ENCODE results near the gene OR1L8.

Gene OR1L8

GRCh38 chr9:122579874-122580273 lies 3.3 kb downstream of the OR1L8 start:
- POLR2A ChIA-PET = no interaction called here
- CTCF ChIA-PET = no interaction called here
- Histone ChIP-seq H3K27me3 (replicated peaks in 2 of 5; ENCODE audit: control insufficient read depth in 4 of 5, insufficient read depth in 5 of 5, low read length in 4 of 5) (no peaks in the 10 kb centered on the region), H3K36me3 (ENCODE audit: control insufficient read depth in 4 of 4, insufficient read depth in 4 of 4, low read length in 3 of 4) (no peaks in the 10 kb centered on the region), H3K9me3 (ENCODE audit: control extremely low read depth in 1 of 5, control insufficient read depth in 4 of 5, insufficient read depth in 2 of 5, low read depth in 1 of 5, low read length in 4 of 5) (peaks cover 0 to 7% (median 0%) of the 10 kb centered on the region in 5 experiments), H3K4me3 (ENCODE audit: control insufficient read depth in 1 of 7, extremely low read depth in 1 of 7, insufficient read depth in 4 of 7, low read depth in 2 of 7, low read length in 6 of 7) (no peak overlapping the region), H3K27ac (ENCODE audit: insufficient read depth in 1 of 2, low read depth in 1 of 2, low read length in 2 of 2, poor library complexity in 1 of 2, severe bottlenecking in 2 of 2) (no peak overlapping the region), H3K4me1 (ENCODE audit: control extremely low read depth in 1 of 4, control insufficient read depth in 4 of 4, insufficient read depth in 4 of 4, low read length in 3 of 4) (no peaks in the 10 kb centered on the region)
- no peak for DNase-seq
- 70% methylated on average over 3 of the region's 5 CpGs for WGBS (ENCODE audit: insufficient coverage)

- Histone ChIP-seq H3K9me3 (ENCODE audit: control extremely low read depth in 1 of 5, control insufficient read depth in 4 of 5, insufficient read depth in 2 of 5, low read depth in 1 of 5, low read length in 4 of 5) (peaks cover 0 to 7% (median 0%) of the 10 kb centered on the region in 5 experiments), H3K27me3 (replicated peaks in 2 of 5; ENCODE audit: control insufficient read depth in 4 of 5, insufficient read depth in 5 of 5, low read length in 4 of 5) (no peaks in the 10 kb centered on the region), H3K27ac (ENCODE audit: insufficient read depth in 1 of 2, low read depth in 1 of 2, low read length in 2 of 2, poor library complexity in 1 of 2, severe bottlenecking in 2 of 2) (no peak overlapping the region), H3K36me3 (ENCODE audit: control insufficient read depth in 4 of 4, insufficient read depth in 4 of 4, low read length in 3 of 4) (no peaks in the 10 kb centered on the region), H3K4me1 (ENCODE audit: control extremely low read depth in 1 of 4, control insufficient read depth in 4 of 4, insufficient read depth in 4 of 4, low read length in 3 of 4) (no peaks in the 10 kb centered on the region), H3K4me3 (ENCODE audit: control insufficient read depth in 1 of 7, extremely low read depth in 1 of 7, insufficient read depth in 4 of 7, low read depth in 2 of 7, low read length in 6 of 7) (no peak overlapping the region)
- no peak for DNase-seq
- POLR2A ChIA-PET = no interaction called here
- WGBS (ENCODE audit: insufficient coverage) = 61% methylated on average over 2 of the region's 2 CpGs
- CTCF ChIA-PET = no interaction called here
Measured at GRCh38 chr9:122572456-122572855, 10.7 kb downstream of the OR1L8 start.

- CTCF ChIA-PET = no interaction called here
- H3K4me1 ChIP-seq (ENCODE audit: control extremely low read depth in 1 of 4, control insufficient read depth in 4 of 4, insufficient read depth in 4 of 4, low read length in 3 of 4) = no peaks in the 10 kb centered on the region
- H3K9me3 ChIP-seq (ENCODE audit: control extremely low read depth in 1 of 5, control insufficient read depth in 4 of 5, insufficient read depth in 2 of 5, low read depth in 1 of 5, low read length in 4 of 5) = peaks cover 0 to 3% (median 0%) of the 10 kb centered on the region in 5 experiments
- no peak overlapping the region for H3K27ac ChIP-seq (ENCODE audit: insufficient read depth in 1 of 2, low read depth in 1 of 2, low read length in 2 of 2, poor library complexity in 1 of 2, severe bottlenecking in 2 of 2)
- no peaks in the 10 kb centered on the region for H3K36me3 ChIP-seq (ENCODE audit: control insufficient read depth in 4 of 4, insufficient read depth in 4 of 4, low read length in 3 of 4)
- no peak overlapping the region for H3K4me3 ChIP-seq (ENCODE audit: control insufficient read depth in 1 of 7, extremely low read depth in 1 of 7, insufficient read depth in 4 of 7, low read depth in 2 of 7, low read length in 6 of 7)
- POLR2A ChIA-PET = no interaction called here
- WGBS (ENCODE audit: insufficient coverage) = 96% methylated on average over 4 of the region's 4 CpGs
- no peak for DNase-seq
- H3K27me3 ChIP-seq (replicated peaks in 2 of 5; ENCODE audit: control insufficient read depth in 4 of 5, insufficient read depth in 5 of 5, low read length in 4 of 5) = no peaks in the 10 kb centered on the region
Measured at GRCh38 chr9:122567901-122568300, 15.3 kb downstream of the OR1L8 start.

GRCh38 chr9:122562134-122562760 lies 20.9 kb downstream of the OR1L8 start:
- H3K9me3 ChIP-seq (ENCODE audit: control extremely low read depth in 1 of 5, control insufficient read depth in 4 of 5, insufficient read depth in 2 of 5, low read depth in 1 of 5, low read length in 4 of 5) = peaks cover 0 to 6% (median 0%) of the 10 kb centered on the region in 5 experiments
- 54% methylated on average over 9 of the region's 9 CpGs for WGBS (ENCODE audit: insufficient coverage)
- H3K4me1 ChIP-seq (ENCODE audit: control extremely low read depth in 1 of 4, control insufficient read depth in 4 of 4, insufficient read depth in 4 of 4, low read length in 3 of 4) = no peaks in the 10 kb centered on the region
- ChIA-PET POLR2A (no interaction called here), CTCF (no interaction called here)
- no peaks in the 10 kb centered on the region for H3K27me3 ChIP-seq (replicated peaks in 2 of 5; ENCODE audit: control insufficient read depth in 4 of 5, insufficient read depth in 5 of 5, low read length in 4 of 5)
- no peak overlapping the region for H3K4me3 ChIP-seq (ENCODE audit: control insufficient read depth in 1 of 7, extremely low read depth in 1 of 7, insufficient read depth in 4 of 7, low read depth in 2 of 7, low read length in 6 of 7)
- no peaks in the 10 kb centered on the region for H3K36me3 ChIP-seq (ENCODE audit: control insufficient read depth in 4 of 4, insufficient read depth in 4 of 4, low read length in 3 of 4)
- no peak for DNase-seq
- no peak overlapping the region for H3K27ac ChIP-seq (ENCODE audit: insufficient read depth in 1 of 2, low read depth in 1 of 2, low read length in 2 of 2, poor library complexity in 1 of 2, severe bottlenecking in 2 of 2)

GRCh38 chr9:122561446-122561845 lies 21.7 kb downstream of the OR1L8 start:
- Histone ChIP-seq H3K4me3 (ENCODE audit: control insufficient read depth in 1 of 7, extremely low read depth in 1 of 7, insufficient read depth in 4 of 7, low read depth in 2 of 7, low read length in 6 of 7) (no peak overlapping the region), H3K9me3 (ENCODE audit: control extremely low read depth in 1 of 5, control insufficient read depth in 4 of 5, insufficient read depth in 2 of 5, low read depth in 1 of 5, low read length in 4 of 5) (peaks cover 0 to 6% (median 0%) of the 10 kb centered on the region in 5 experiments), H3K4me1 (ENCODE audit: control extremely low read depth in 1 of 4, control insufficient read depth in 4 of 4, insufficient read depth in 4 of 4, low read length in 3 of 4) (no peaks in the 10 kb centered on the region), H3K27ac (ENCODE audit: insufficient read depth in 1 of 2, low read depth in 1 of 2, low read length in 2 of 2, poor library complexity in 1 of 2, severe bottlenecking in 2 of 2) (no peak overlapping the region), H3K36me3 (ENCODE audit: control insufficient read depth in 4 of 4, insufficient read depth in 4 of 4, low read length in 3 of 4) (no peaks in the 10 kb centered on the region), H3K27me3 (replicated peaks in 2 of 5; ENCODE audit: control insufficient read depth in 4 of 5, insufficient read depth in 5 of 5, low read length in 4 of 5) (no peaks in the 10 kb centered on the region)
- 91% methylated on average over 2 of the region's 4 CpGs for WGBS (ENCODE audit: insufficient coverage)
- POLR2A ChIA-PET = no interaction called here
- DNase-seq = no peak
- CTCF ChIA-PET = no interaction called here

GRCh38 chr9:122552812-122553211 lies 30.4 kb downstream of the OR1L8 start, which contains the start of gene OR1N2:
Gene OR1N2 (plus strand): TSS chr9:122553112. CDS start chr9:122553212, 100 bp downstream.
- ChIA-PET CTCF (no interaction called here), POLR2A (no interaction called here)
- WGBS (ENCODE audit: insufficient coverage) = 71% methylated on average over 2 of the region's 2 CpGs

GRCh38 chr9:122551371-122551770 lies 31.8 kb downstream of the OR1L8 start:
- H3K27ac ChIP-seq (ENCODE audit: insufficient read depth in 1 of 2, low read depth in 1 of 2, low read length in 2 of 2, poor library complexity in 1 of 2, severe bottlenecking in 2 of 2) = no peak overlapping the region
- ChIA-PET POLR2A (no interaction called here), CTCF (no interaction called here)
- peaks cover 0 to 9% (median 4%) of the 10 kb centered on the region in 5 experiments for H3K27me3 ChIP-seq (replicated peaks in 2 of 5; ENCODE audit: control insufficient read depth in 4 of 5, insufficient read depth in 5 of 5, low read length in 4 of 5)
- no peaks in the 10 kb centered on the region for H3K4me1 ChIP-seq (ENCODE audit: control extremely low read depth in 1 of 4, control insufficient read depth in 4 of 4, insufficient read depth in 4 of 4, low read length in 3 of 4)
- DNase-seq = no peak
- 78% methylated on average over 5 of the region's 5 CpGs for WGBS (ENCODE audit: insufficient coverage)
- H3K9me3 ChIP-seq (ENCODE audit: control extremely low read depth in 1 of 5, control insufficient read depth in 4 of 5, insufficient read depth in 2 of 5, low read depth in 1 of 5, low read length in 4 of 5) = peaks cover 0 to 3% (median 0%) of the 10 kb centered on the region in 5 experiments
- no peak overlapping the region for H3K4me3 ChIP-seq (ENCODE audit: control insufficient read depth in 1 of 7, extremely low read depth in 1 of 7, insufficient read depth in 4 of 7, low read depth in 2 of 7, low read length in 6 of 7)
- no peaks in the 10 kb centered on the region for H3K36me3 ChIP-seq (ENCODE audit: control insufficient read depth in 4 of 4, insufficient read depth in 4 of 4, low read length in 3 of 4)

More at GRCh38 chr9:122552812-122553211, 30.4 kb downstream of the OR1L8 start, which contains the start of gene OR1N2:
- DNase-seq = no peak
- Histone ChIP-seq H3K36me3 (ENCODE audit: control insufficient read depth in 4 of 4, insufficient read depth in 4 of 4, low read length in 3 of 4) (no peaks in the 10 kb centered on the region), H3K27me3 (replicated peaks in 2 of 5; ENCODE audit: control insufficient read depth in 4 of 5, insufficient read depth in 5 of 5, low read length in 4 of 5) (peaks cover 0 to 9% (median 4%) of the 10 kb centered on the region in 5 experiments), H3K4me1 (ENCODE audit: control extremely low read depth in 1 of 4, control insufficient read depth in 4 of 4, insufficient read depth in 4 of 4, low read length in 3 of 4) (no peaks in the 10 kb centered on the region), H3K4me3 (ENCODE audit: control insufficient read depth in 1 of 7, extremely low read depth in 1 of 7, insufficient read depth in 4 of 7, low read depth in 2 of 7, low read length in 6 of 7) (no peak within 1 kb of the TSS), H3K27ac (ENCODE audit: insufficient read depth in 1 of 2, low read depth in 1 of 2, low read length in 2 of 2, poor library complexity in 1 of 2, severe bottlenecking in 2 of 2) (no peak within 1 kb of the TSS), H3K9me3 (ENCODE audit: control extremely low read depth in 1 of 5, control insufficient read depth in 4 of 5, insufficient read depth in 2 of 5, low read depth in 1 of 5, low read length in 4 of 5) (peaks cover 0 to 3% (median 0%) of the 10 kb centered on the region in 5 experiments)
